ENCODE measurements around the gene LAMB1.

- TF ChIP-seq CTCF (conservative IDR thresholded peaks at IDR 0.05; ENCODE audit: low read depth, low read length) (no peak), EZH2 (IDR thresholded peaks at IDR 0.05; ENCODE audit: borderline replicate concordance, low read depth, low read length, poor library complexity, severe bottlenecking) (no peak)
Measured at GRCh38 chr7:108004220-108005142, 1.5 kb upstream of the LAMB1 start.
